Chondrocyte (in vitro differentiated cells): ENCODE measurements around the gene SYT17. TPM values are rescaled to one million over a fixed set of nuclear protein-coding genes. Genes with fewer than 3 reads are reported as not detected.
"Not testable (repeated sequence)": the region's sequence is repeated elsewhere in the genome, so short reads cannot be mapped to it uniquely, and the experiment has no call there.

Experiments used
- DNase-seq: peaks from one replicate; pipeline ENCODE4 v3.0.0; 2021; ENCODE audit warnings: mixed read lengths, low spot score
- H3K27ac Mint-ChIP-seq: one replicate; pipeline ENCODE4 v1.8.0; 2021; ENCODE audit warnings: mild to moderate bottlenecking, moderate library complexity, mixed read lengths; ENCODE audit not compliant: unreplicated experiment
- H3K27me3 Mint-ChIP-seq: 2 replicates; pipeline ENCODE4 v1.8.0; 2021; ENCODE audit warnings: low read depth, mixed read lengths
- H3K36me3 Mint-ChIP-seq: 2 replicates; pipeline ENCODE4 v1.8.0; 2021; ENCODE audit warnings: low read depth, mixed read lengths
- H3K4me1 Mint-ChIP-seq: 2 replicates; pipeline ENCODE4 v1.8.0; 2021; ENCODE audit warnings: low read depth, mild to moderate bottlenecking, mixed read lengths
- H3K4me3 Mint-ChIP-seq: one replicate; pipeline ENCODE4 v1.8.0; 2021; ENCODE audit warnings: mild to moderate bottlenecking, moderate library complexity, mixed read lengths; ENCODE audit not compliant: unreplicated experiment
- H3K9me3 Mint-ChIP-seq: 2 replicates; pipeline ENCODE4 v1.8.0; 2021; ENCODE audit warnings: low read depth, mixed read lengths
- CTCF ChIP-seq: fragments of 200-600 bp; sonication (generic); IDR thresholded peaks from 2 replicates; pipeline ENCODE4 v1.5.0; 2021; ENCODE audit warnings: antibody characterized with exemption, mild to moderate bottlenecking, moderate library complexity
- total RNA-seq: library from RNA; stranded (reverse); gene quantifications from 3 replicates; pipeline ENCODE4 v1.2.1, GENCODE V29; 2021

The SYT17 gene
- total RNA-seq, 1 donor from 2014 or later: 0.97 TPM

DNA sequence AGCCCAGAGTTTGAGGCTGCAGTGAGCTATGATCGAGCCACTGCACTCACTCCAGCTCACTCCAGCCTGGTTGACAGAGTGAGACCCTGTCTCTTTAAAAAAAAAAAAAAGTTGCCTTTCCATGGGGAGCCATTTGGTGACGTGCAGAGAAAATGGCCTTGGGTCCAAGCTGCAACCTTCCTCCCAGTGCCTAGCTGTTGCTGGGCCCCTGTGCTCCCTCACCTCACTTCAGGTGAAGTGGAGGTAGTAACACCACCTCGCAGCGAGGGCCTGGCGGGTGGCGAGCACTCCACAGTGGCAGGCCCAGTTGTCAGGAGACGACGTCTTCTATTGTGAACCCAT is 17.4 kb downstream of the SYT17 start:
- Mint-ChIP-seq H3K4me1 (peaks cover 3% of the 10 kb centered on the region), H3K27me3 (no peaks in the 10 kb centered on the region), H3K27ac (no peak overlapping the region), H3K4me3 (no peak overlapping the region), H3K9me3 (no peaks in the 10 kb centered on the region), H3K36me3 (no peaks in the 10 kb centered on the region)
- no peak for TF ChIP-seq CTCF
- DNase-seq: no peak

GRCh38 chr16:19186408-19186807 is 18.4 kb downstream of the SYT17 start:
- Mint-ChIP-seq H3K27me3 (no peaks in the 10 kb centered on the region), H3K27ac (no peak overlapping the region), H3K36me3 (no peaks in the 10 kb centered on the region), H3K4me3 (no peak overlapping the region), H3K4me1 (peaks cover 7% of the 10 kb centered on the region), H3K9me3 (peaks cover 2% of the 10 kb centered on the region)
- no peak for TF ChIP-seq CTCF
- DNase-seq: no peak

DNA sequence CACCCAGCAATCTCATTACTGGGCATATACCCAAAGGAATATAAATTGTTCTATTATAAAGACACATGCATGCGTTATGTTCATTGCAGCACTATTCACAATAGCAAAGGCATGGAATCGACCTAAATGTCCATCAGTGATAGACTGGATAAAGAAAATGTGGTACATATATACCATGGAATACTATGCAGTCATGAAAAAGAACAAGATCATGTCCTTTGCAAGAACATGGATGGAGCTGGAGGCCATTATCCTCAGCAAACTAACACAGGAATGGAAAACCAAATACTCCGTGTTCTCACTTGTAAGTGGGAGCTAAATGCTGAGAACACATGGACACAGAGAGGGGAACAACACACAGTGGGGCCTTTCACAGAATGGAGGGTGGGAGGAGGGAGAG is 19.9 kb downstream of the SYT17 start:
- not testable (repeated sequence) for H3K4me1 Mint-ChIP-seq, H3K36me3 Mint-ChIP-seq, H3K27ac Mint-ChIP-seq, H3K27me3 Mint-ChIP-seq, H3K9me3 Mint-ChIP-seq, DNase-seq, H3K4me3 Mint-ChIP-seq

- no peak for TF ChIP-seq CTCF
- H3K4me3 Mint-ChIP-seq: no peak overlapping the region
- no peak overlapping the region for H3K27ac Mint-ChIP-seq
- peaks cover 3% of the 10 kb centered on the region for H3K9me3 Mint-ChIP-seq
- H3K4me1 Mint-ChIP-seq: peaks cover 12% of the 10 kb centered on the region
- no peaks in the 10 kb centered on the region for H3K27me3 Mint-ChIP-seq
- H3K36me3 Mint-ChIP-seq: no peaks in the 10 kb centered on the region
- no peak for DNase-seq
Observed at GRCh38 chr16:19188406-19188805, 20.4 kb downstream of the SYT17 start.

GRCh38 chr16:19192865-19193264 is 24.8 kb downstream of the SYT17 start:
- Mint-ChIP-seq H3K27me3 (no peaks in the 10 kb centered on the region), H3K4me3 (no peak overlapping the region), H3K9me3 (peaks cover 3% of the 10 kb centered on the region), H3K4me1 (peaks cover 13% of the 10 kb centered on the region), H3K27ac (no peak overlapping the region), H3K36me3 (no peaks in the 10 kb centered on the region)
- TF ChIP-seq CTCF: no peak
- DNase-seq: no peak

- DNase-seq: no peak
- Mint-ChIP-seq H3K9me3 (peaks cover 12% of the 10 kb centered on the region), H3K4me3 (no peak overlapping the region), H3K27me3 (peaks cover 4% of the 10 kb centered on the region), H3K36me3 (no peaks in the 10 kb centered on the region), H3K27ac (no peak overlapping the region), H3K4me1 (peaks cover 6% of the 10 kb centered on the region)
- no peak for TF ChIP-seq CTCF
Observed at GRCh38 chr16:19196871-19197270, 28.8 kb downstream of the SYT17 start.
